KMS-11 (cell line): ENCODE measurements around the gene EEF1AKMT1.
A peak's percentile ranks its signal among the peaks of the same experiment; 100 is the strongest.

Source experiments
- H2AFZ ChIP-seq: fragments of 200-600 bp; sonication (generic); 2 replicates; pipeline ENCODE4 v1.6.1; 2016; ENCODE audit warnings: antibody characterized with exemption, mixed run types, low read depth
- H3K27ac ChIP-seq: fragments of 200-600 bp; sonication (generic); 2 replicates; pipeline ENCODE4 v1.6.1; 2016; ENCODE audit warnings: mild to moderate bottlenecking, mixed run types
- H3K27me3 ChIP-seq: fragments of 200-600 bp; sonication (generic); 2 replicates; pipeline ENCODE4 v1.6.1; 2017; ENCODE audit warnings: mild to moderate bottlenecking, low read depth, mixed run types, moderate library complexity; ENCODE audit not compliant: insufficient read depth
- H3K36me3 ChIP-seq: fragments of 200-600 bp; sonication (generic); 2 replicates; pipeline ENCODE4 v1.6.1; 2017; ENCODE audit warnings: mild to moderate bottlenecking, mixed run types; ENCODE audit not compliant: insufficient read depth
- H3K4me1 ChIP-seq: fragments of 200-600 bp; sonication (generic); 2 replicates; pipeline ENCODE4 v1.6.1; 2016; ENCODE audit warnings: mild to moderate bottlenecking, low read depth, mixed run types; ENCODE audit not compliant: poor library complexity, severe bottlenecking
- H3K4me2 ChIP-seq: fragments of 200-600 bp; sonication (generic); 2 replicates; pipeline ENCODE4 v1.7.0; 2016; ENCODE audit warnings: mild to moderate bottlenecking, mixed run types
- H3K4me3 ChIP-seq: fragments of 200-600 bp; sonication (generic); IDR thresholded peaks from 2 replicates; pipeline ENCODE4 v1.6.1; 2017; ENCODE audit warnings: low read depth, low read length, mixed read lengths; ENCODE audit not compliant: insufficient read depth
- H3K79me2 ChIP-seq: fragments of 200-600 bp; sonication (generic); 2 replicates; pipeline ENCODE4 v1.6.1; 2016; ENCODE audit warnings: low read depth, mixed run types; ENCODE audit not compliant: insufficient read depth
- H3K9ac ChIP-seq: fragments of 200-600 bp; sonication (generic); 2 replicates; pipeline ENCODE4 v1.6.1; 2016; ENCODE audit warnings: mild to moderate bottlenecking, mixed run types
- H4K20me1 ChIP-seq: fragments of 200-600 bp; sonication (generic); 2 replicates; pipeline ENCODE4 v1.6.1; 2016; ENCODE audit warnings: mild to moderate bottlenecking, mixed run types; ENCODE audit not compliant: insufficient read depth
- TF ChIP-seq, protein P1 (sequence below): fragments of 200-600 bp; sonication (generic); conservative IDR thresholded peaks from 2 replicates; pipeline ENCODE4 v1.6.1; 2017; ENCODE audit warnings: low read depth, mild to moderate bottlenecking, antibody characterized with exemption, low read length, moderate library complexity, mixed read lengths

EEF1AKMT1 gene

GRCh38 chr13:20787180-20787579, 13.4 kb upstream of the EEF1AKMT1 start:
- Histone ChIP-seq H3K4me1 (peaks cover 22% of the 10 kb centered on the region), H3K27ac (no peak overlapping the region), H3K27me3 (no peaks in the 10 kb centered on the region), H2AFZ (no peak overlapping the region), H3K4me2 (no peak overlapping the region), H3K36me3 (no peaks in the 10 kb centered on the region), H4K20me1 (no peaks in the 10 kb centered on the region), H3K79me2 (no peaks in the 10 kb centered on the region), H3K9ac (no peak overlapping the region), H3K4me3 (no peak overlapping the region)
- TF ChIP-seq, protein P1, sequence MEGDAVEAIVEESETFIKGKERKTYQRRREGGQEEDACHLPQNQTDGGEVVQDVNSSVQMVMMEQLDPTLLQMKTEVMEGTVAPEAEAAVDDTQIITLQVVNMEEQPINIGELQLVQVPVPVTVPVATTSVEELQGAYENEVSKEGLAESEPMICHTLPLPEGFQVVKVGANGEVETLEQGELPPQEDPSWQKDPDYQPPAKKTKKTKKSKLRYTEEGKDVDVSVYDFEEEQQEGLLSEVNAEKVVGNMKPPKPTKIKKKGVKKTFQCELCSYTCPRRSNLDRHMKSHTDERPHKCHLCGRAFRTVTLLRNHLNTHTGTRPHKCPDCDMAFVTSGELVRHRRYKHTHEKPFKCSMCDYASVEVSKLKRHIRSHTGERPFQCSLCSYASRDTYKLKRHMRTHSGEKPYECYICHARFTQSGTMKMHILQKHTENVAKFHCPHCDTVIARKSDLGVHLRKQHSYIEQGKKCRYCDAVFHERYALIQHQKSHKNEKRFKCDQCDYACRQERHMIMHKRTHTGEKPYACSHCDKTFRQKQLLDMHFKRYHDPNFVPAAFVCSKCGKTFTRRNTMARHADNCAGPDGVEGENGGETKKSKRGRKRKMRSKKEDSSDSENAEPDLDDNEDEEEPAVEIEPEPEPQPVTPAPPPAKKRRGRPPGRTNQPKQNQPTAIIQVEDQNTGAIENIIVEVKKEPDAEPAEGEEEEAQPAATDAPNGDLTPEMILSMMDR: no peak

GRCh38 chr13:20782116-20782708, 8.5 kb upstream of the EEF1AKMT1 start:
- Histone ChIP-seq H4K20me1 (no peaks in the 10 kb centered on the region), H3K4me3 (no peak overlapping the region), H3K9ac (no peak overlapping the region), H3K27me3 (no peaks in the 10 kb centered on the region), H3K27ac (peak overlapping the region; percentile 38; the same call in 1 of the 2 replicates), H3K36me3 (no peaks in the 10 kb centered on the region), H3K79me2 (no peaks in the 10 kb centered on the region), H3K4me2 (peak overlapping the region; percentile 34; the same call in 1 of the 2 replicates), H2AFZ (no peak overlapping the region), H3K4me1 (peaks cover 41% of the 10 kb centered on the region)
- TF ChIP-seq, protein P1: no peak

GRCh38 chr13:20780317-20780716, 6.6 kb upstream of the EEF1AKMT1 start:
- Histone ChIP-seq H4K20me1 (no peaks in the 10 kb centered on the region), H3K27me3 (no peaks in the 10 kb centered on the region), H3K27ac (no peak overlapping the region), H3K4me3 (no peak overlapping the region), H3K9ac (no peak overlapping the region), H3K36me3 (no peaks in the 10 kb centered on the region), H3K4me1 (peaks cover 41% of the 10 kb centered on the region), H2AFZ (no peak overlapping the region), H3K4me2 (no peak overlapping the region), H3K79me2 (no peaks in the 10 kb centered on the region)
- TF ChIP-seq, protein P1: no peak

GRCh38 chr13:20779405-20779804, 5.6 kb upstream of the EEF1AKMT1 start:
- TF ChIP-seq, protein P1: no peak
- Histone ChIP-seq H3K4me2 (no peak overlapping the region), H3K27me3 (no peaks in the 10 kb centered on the region)

More at GRCh38 chr13:20779405-20779804, 5.6 kb upstream of the EEF1AKMT1 start:
- H4K20me1 ChIP-seq: no peaks in the 10 kb centered on the region
- H3K4me3 ChIP-seq: no peak overlapping the region
- H3K4me1 ChIP-seq: peaks cover 41% of the 10 kb centered on the region
- H3K27ac ChIP-seq: no peak overlapping the region
- no peak overlapping the region for H2AFZ ChIP-seq
- H3K9ac ChIP-seq: no peak overlapping the region
- no peaks in the 10 kb centered on the region for H3K36me3 ChIP-seq
- no peaks in the 10 kb centered on the region for H3K79me2 ChIP-seq
